ENCODE data around the gene RBM39.
"Not testable (repeated sequence)": the region's sequence is repeated elsewhere in the genome, so short reads cannot be mapped to it uniquely, and the experiment has no call there.

The RBM39 gene

GRCh38 chr20:35741892-35742740, at the start of gene RBM39:
Gene RBM39, minus strand, starts transcription at chr20:35742260. Its CDS starts 1,386 bp downstream, at chr20:35740874.
- DNase-seq (ENCODE audit: low read depth) = peak; percentile 92

GRCh38 chr20:35791821-35792220, 49.8 kb upstream of the RBM39 start:
- no peak for DNase-seq (ENCODE audit: low read depth)

GRCh38 chr20:35791097-35791496, 49.0 kb upstream of the RBM39 start:
- no peak for DNase-seq (ENCODE audit: low read depth)

- DNase-seq (ENCODE audit: low read depth) = no peak
Measured at GRCh38 chr20:35788796-35789195, 46.7 kb upstream of the RBM39 start.

- not testable (repeated sequence) for DNase-seq (ENCODE audit: low read depth)
Measured at GRCh38 chr20:35785541-35785940, 43.5 kb upstream of the RBM39 start.

GRCh38 chr20:35783811-35784210, 41.8 kb upstream of the RBM39 start:
- not testable (repeated sequence) for DNase-seq (ENCODE audit: low read depth)

GRCh38 chr20:35776513-35777101, 34.5 kb upstream of the RBM39 start:
- no peak for DNase-seq (ENCODE audit: low read depth)

- DNase-seq (ENCODE audit: low read depth) = no peak
Measured at GRCh38 chr20:35774391-35774790, 32.3 kb upstream of the RBM39 start.

- no peak for DNase-seq (ENCODE audit: low read depth)
Measured at GRCh38 chr20:35773154-35773751, 31.2 kb upstream of the RBM39 start.

GRCh38 chr20:35772563-35773058, 30.6 kb upstream of the RBM39 start:
- DNase-seq (ENCODE audit: low read depth) = no peak

GRCh38 chr20:35771689-35772562, 29.9 kb upstream of the RBM39 start, which contains the start of gene PHF20:
Gene PHF20, plus strand, starts transcription at chr20:35772015. Its CDS starts 29,508 bp downstream, at chr20:35801523.
- DNase-seq (ENCODE audit: low read depth) = peak; percentile 98

- DNase-seq (ENCODE audit: low read depth) = no peak
Measured at GRCh38 chr20:35771367-35771688, 29.3 kb upstream of the RBM39 start.

- DNase-seq (ENCODE audit: low read depth) = no peak
Measured at GRCh38 chr20:35768731-35769664, 26.9 kb upstream of the RBM39 start.

- peak; percentile 10 for DNase-seq (ENCODE audit: low read depth)
Measured at GRCh38 chr20:35767683-35768481, 25.8 kb upstream of the RBM39 start.

- no peak for DNase-seq (ENCODE audit: low read depth)
Measured at GRCh38 chr20:35766843-35767242, 24.8 kb upstream of the RBM39 start.

GRCh38 chr20:35764936-35765335, 22.9 kb upstream of the RBM39 start:
- DNase-seq (ENCODE audit: low read depth) = not testable (repeated sequence)

- DNase-seq (ENCODE audit: low read depth) = no peak
Measured at GRCh38 chr20:35762461-35762860, 20.4 kb upstream of the RBM39 start.

- not testable (repeated sequence) for DNase-seq (ENCODE audit: low read depth)
Measured at GRCh38 chr20:35761548-35761947, 19.5 kb upstream of the RBM39 start.

GRCh38 chr20:35757098-35757705, 15.1 kb upstream of the RBM39 start:
- no peak for DNase-seq (ENCODE audit: low read depth)

Measured in stimulated activated CD8-positive, alpha-beta memory T cell treated with anti-CD3 and anti-CD28 coated beads, Interleukin-15, amount 100 ng/mL, for 24 hours (primary cell).